Esophagus (tissue), 2 donors: Measurements from ENCODE around the gene REPIN1. TPM values are rescaled to one million over a fixed set of nuclear protein-coding genes. Genes with fewer than 3 reads are reported as not detected.

ENCODE experiments used
- H3K27ac ChIP-seq, 2 donors: one replicate each; pipeline ENCODE4 v1.5.1; 2013; ENCODE audit warnings: low read depth in 2 of 2, mild to moderate bottlenecking in 2 of 2, inconsistent platforms in 1 of 2, low read length in 1 of 2, moderate library complexity in 1 of 2
- H3K27me3 ChIP-seq, 2 donors: one replicate each; pipeline ENCODE4 v1.6.1; 2013; ENCODE audit warnings: low read length in 2 of 2, control low read depth in 1 of 2, mild to moderate bottlenecking in 1 of 2; ENCODE audit not compliant: insufficient read depth in 2 of 2, control insufficient read depth in 1 of 2
- H3K36me3 ChIP-seq, 2 donors: one replicate each; pipeline ENCODE4 v1.6.1; 2013; ENCODE audit warnings: low read length in 1 of 2; ENCODE audit not compliant: control insufficient read depth in 2 of 2, insufficient read depth in 2 of 2
- H3K4me1 ChIP-seq, 2 donors: one replicate each; pipeline ENCODE4 v1.6.1; 2013; ENCODE audit warnings: low read length in 1 of 2; ENCODE audit not compliant: control insufficient read depth in 2 of 2, insufficient read depth in 2 of 2
- H3K4me3 ChIP-seq, 2 donors: one replicate each; pipeline ENCODE4 v1.5.1; 2013; ENCODE audit warnings: low read length in 2 of 2, mild to moderate bottlenecking in 2 of 2, low read depth in 1 of 2, moderate library complexity in 1 of 2
- H3K9me3 ChIP-seq, 2 donors: one replicate each; pipeline ENCODE4 v1.6.1; 2013; ENCODE audit warnings: mild to moderate bottlenecking in 2 of 2, low read depth in 1 of 2, low read length in 1 of 2, moderate library complexity in 1 of 2; ENCODE audit not compliant: control insufficient read depth in 2 of 2, insufficient read depth in 1 of 2
- WGBS, 2 donors: extraction: QIAGEN DNeasy Blood & Tissue Kit; methylation state at CpG; one replicate each; pipeline ENCODE4 v1.1.7; 2013; 5-methylcytosine and 5-hydroxymethylcytosine counted together
- polyA plus RNA-seq, 2 donors: library from polyadenylated mRNA; stranded (reverse); fragments of 200-250 nt; gene quantifications; one replicate each; pipeline ENCODE4 v1.2.3, GENCODE V29; 2013
- donor health status: healthy with polysubstance abuse.
- donor health status: Bipolar disorder and iron deficiency.

The REPIN1 gene
- polyA plus RNA-seq, 2 donors: 22.7 to 32.6 TPM

GRCh38 chr7:150408393-150409299 is 40.0 kb downstream of the REPIN1 start:
- 84 to 90% methylated on average over 22 of the region's 22 CpGs for WGBS, 2 donors
- Histone ChIP-seq H3K27ac (peak overlapping the region in 1 of 2 donors; percentile 36), H3K9me3 (no peaks in the 10 kb centered on the region), H3K36me3 (peaks cover 0 to 2% of the 10 kb centered on the region in 2 donors), H3K27me3 (no peaks in the 10 kb centered on the region), H3K4me1 (peaks cover 0 to 11% of the 10 kb centered on the region in 2 donors), H3K4me3 (no peak overlapping the region)

- Histone ChIP-seq H3K36me3 (peaks cover 0 to 2% of the 10 kb centered on the region in 2 donors), H3K27me3 (no peaks in the 10 kb centered on the region), H3K9me3 (no peaks in the 10 kb centered on the region), H3K4me1 (peaks cover 0 to 11% of the 10 kb centered on the region in 2 donors), H3K4me3 (no peak overlapping the region), H3K27ac (no peak overlapping the region)
- WGBS, 2 donors: 79 to 82% methylated on average over 10 of the region's 10 CpGs
Measured at GRCh38 chr7:150409300-150410030, 40.8 kb downstream of the REPIN1 start.

DNA sequence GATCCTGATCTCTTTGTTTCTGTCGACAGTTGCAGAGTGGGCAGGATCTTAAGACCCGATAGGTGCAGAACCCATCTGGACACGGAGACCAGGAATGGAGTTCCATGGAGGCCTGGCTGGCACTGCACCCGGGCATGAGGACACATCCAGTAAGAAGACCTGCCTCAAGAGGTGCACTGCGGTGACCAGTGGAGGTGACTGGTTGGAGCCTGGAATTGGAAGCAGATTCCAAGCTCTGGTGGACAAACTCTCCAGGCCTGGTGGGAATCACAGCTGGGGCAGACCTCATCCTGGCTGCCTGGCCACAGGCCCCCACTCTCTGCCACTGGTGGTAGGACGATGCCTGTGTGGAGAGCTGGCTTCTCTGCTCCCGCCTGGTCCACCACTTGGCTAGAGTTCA is 41.5 kb downstream of the REPIN1 start:
- Histone ChIP-seq H3K36me3 (peaks cover 0 to 2% of the 10 kb centered on the region in 2 donors), H3K9me3 (no peaks in the 10 kb centered on the region)
- 90 to 94% methylated on average over 7 of the region's 7 CpGs for WGBS, 2 donors

GRCh38 chr7:150410680-150411346 is 42.2 kb downstream of the REPIN1 start:
- Histone ChIP-seq H3K36me3 (peaks cover 0 to 2% of the 10 kb centered on the region in 2 donors), H3K4me3 (no peak overlapping the region), H3K9me3 (no peaks in the 10 kb centered on the region), H3K4me1 (peaks cover 0 to 12% of the 10 kb centered on the region in 2 donors), H3K27ac (no peak overlapping the region), H3K27me3 (no peaks in the 10 kb centered on the region)
- WGBS, 2 donors: 67 to 68% methylated on average over 10 of the region's 10 CpGs

More for the DNA sequence above, 41.5 kb downstream of the REPIN1 start:
- no peak overlapping the region for H3K27ac ChIP-seq
- H3K4me3 ChIP-seq: no peak overlapping the region
- H3K4me1 ChIP-seq: peaks cover 0 to 12% of the 10 kb centered on the region in 2 donors
- no peaks in the 10 kb centered on the region for H3K27me3 ChIP-seq

GRCh38 chr7:150411606-150412005 is 43.0 kb downstream of the REPIN1 start:
- 77% methylated on average over 11 of the region's 11 CpGs for whole genome bisulfite sequencing, 2 donors
- H3K27me3 ChIP-seq: no peaks in the 10 kb centered on the region
- peaks cover 0 to 2% of the 10 kb centered on the region in 2 donors for H3K36me3 ChIP-seq
- H3K9me3 ChIP-seq: no peaks in the 10 kb centered on the region
- no peak overlapping the region for H3K27ac ChIP-seq
- peaks cover 0 to 9% of the 10 kb centered on the region in 2 donors for H3K4me1 ChIP-seq
- no peak overlapping the region for H3K4me3 ChIP-seq

DNA sequence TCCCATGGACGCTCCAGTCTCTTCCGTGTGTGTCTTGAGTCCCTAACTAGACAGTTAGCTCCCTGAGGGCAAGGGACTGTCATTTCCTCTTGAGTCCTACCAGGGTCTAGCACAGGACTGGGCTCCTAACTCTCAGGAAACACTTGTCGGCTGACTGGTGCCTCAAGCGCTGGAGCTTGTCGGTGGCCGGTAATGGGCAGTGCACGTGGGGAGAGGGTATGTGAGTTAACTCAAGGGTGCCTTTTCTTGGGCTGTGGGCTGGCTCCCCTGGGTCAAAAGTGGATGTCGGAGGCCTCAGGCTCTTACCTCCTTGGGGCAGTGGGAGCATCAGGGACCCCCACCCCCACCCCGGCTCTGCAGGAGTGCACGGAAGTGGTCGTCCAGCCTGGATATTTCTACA is 43.4 kb downstream of the REPIN1 start:
- peaks cover 0 to 2% of the 10 kb centered on the region in 2 donors for H3K36me3 ChIP-seq
- 91 to 96% methylated on average over 11 of the region's 11 CpGs for WGBS, 2 donors

DNA sequence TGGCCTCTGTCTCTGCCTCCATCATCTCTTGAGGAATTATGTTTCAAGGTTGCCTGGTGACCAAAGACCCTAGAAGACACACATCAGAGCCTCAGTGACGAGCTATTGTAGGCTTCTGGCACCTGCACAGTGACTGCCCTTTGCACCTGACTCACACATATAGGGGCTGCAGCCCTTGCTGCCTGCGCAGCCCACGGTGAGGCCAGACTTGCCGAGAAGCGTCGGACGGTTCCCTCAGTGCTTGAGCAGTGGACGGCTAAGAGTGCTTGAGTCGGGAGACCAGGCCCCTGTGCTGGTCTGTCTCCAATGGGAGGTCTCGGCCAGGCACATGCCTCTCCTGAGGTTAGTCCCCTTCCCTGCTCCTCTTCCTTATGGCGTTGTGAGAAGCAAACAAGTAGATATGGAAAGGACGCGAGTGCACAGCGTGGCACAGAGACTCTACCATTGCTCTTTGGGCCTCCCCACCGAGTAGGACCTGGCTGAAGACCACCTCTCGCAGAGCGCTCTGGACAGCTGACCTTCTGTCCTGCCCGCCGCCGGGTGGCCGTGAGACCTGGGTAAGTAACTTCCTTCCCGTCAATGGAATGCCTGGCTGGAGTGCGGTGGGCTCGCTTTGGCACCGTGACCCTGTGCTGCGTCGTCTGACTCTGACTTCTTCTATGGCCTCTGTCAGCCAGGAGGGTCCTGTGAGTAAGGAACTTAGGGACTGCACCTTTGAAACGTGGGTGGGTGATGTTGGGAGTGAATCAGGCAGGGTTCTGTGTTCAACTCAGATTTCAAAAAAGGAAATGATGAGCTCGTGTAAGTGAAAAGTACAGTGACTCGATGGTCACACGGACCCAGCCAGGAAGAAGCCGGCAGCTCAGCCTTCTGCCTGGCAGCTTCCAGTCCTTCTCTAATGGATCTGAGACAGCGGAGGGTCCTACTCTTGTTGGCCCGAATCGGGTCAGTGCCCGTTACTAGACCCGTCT is 44.2 kb downstream of the REPIN1 start:
- H3K9me3 ChIP-seq: no peaks in the 10 kb centered on the region
- peaks cover 0 to 10% of the 10 kb centered on the region in 2 donors for H3K4me1 ChIP-seq
- no peaks in the 10 kb centered on the region for H3K27me3 ChIP-seq
- 87% methylated on average over 37 of the region's 37 CpGs for WGBS, 2 donors
- no peak overlapping the region for H3K4me3 ChIP-seq
- no peak overlapping the region for H3K27ac ChIP-seq
- H3K36me3 ChIP-seq: peaks cover 0 to 2% of the 10 kb centered on the region in 2 donors

More for the DNA sequence above, 43.4 kb downstream of the REPIN1 start:
- Histone ChIP-seq H3K4me1 (peaks cover 0 to 9% of the 10 kb centered on the region in 2 donors), H3K4me3 (no peak overlapping the region), H3K27ac (no peak overlapping the region), H3K9me3 (no peaks in the 10 kb centered on the region), H3K27me3 (no peaks in the 10 kb centered on the region)

- H3K4me3 ChIP-seq: no peak overlapping the region
- no peaks in the 10 kb centered on the region for H3K27me3 ChIP-seq
- no peaks in the 10 kb centered on the region for H3K9me3 ChIP-seq
- peaks cover 0 to 9% of the 10 kb centered on the region in 2 donors for H3K4me1 ChIP-seq
- 87 to 92% methylated on average over 11 of the region's 11 CpGs for WGBS, 2 donors
- H3K27ac ChIP-seq: no peak overlapping the region
- H3K36me3 ChIP-seq: no peaks in the 10 kb centered on the region
Measured at GRCh38 chr7:150413640-150414081, 45.0 kb downstream of the REPIN1 start.
